Loucy (cell line): ENCODE results near the gene SLX9.

Experiments
- H2AFZ ChIP-seq: fragments of 200-600 bp; sonication (generic); 2 replicates; pipeline ENCODE4 v1.6.0; 2016; ENCODE audit warnings: antibody characterized with exemption, mild to moderate bottlenecking, low read length, moderate library complexity
- H3F3A ChIP-seq: fragments of 200-600 bp; 2 replicates; pipeline ENCODE4 v1.6.0; 2016; ENCODE audit warnings: antibody characterized with exemption, low read depth, mild to moderate bottlenecking
- H3K27me3 ChIP-seq: fragments of 200-600 bp; sonication (generic); 2 replicates; pipeline ENCODE4 v1.6.1; 2014; ENCODE audit warnings: low read length, mild to moderate bottlenecking; ENCODE audit not compliant: insufficient read depth, poor library complexity, severe bottlenecking
- H3K36me3 ChIP-seq: fragments of 200-600 bp; sonication (generic); 2 replicates; pipeline ENCODE4 v1.6.1; 2016; ENCODE audit warnings: low read length; ENCODE audit not compliant: insufficient read depth
- H3K4me1 ChIP-seq: fragments of 200-600 bp; sonication (generic); 2 replicates; pipeline ENCODE4 v1.5.1; 2014; ENCODE audit warnings: low read length, mild to moderate bottlenecking; ENCODE audit not compliant: insufficient read depth, poor library complexity, severe bottlenecking
- H3K4me2 ChIP-seq: fragments of 200-600 bp; sonication (generic); 2 replicates; pipeline ENCODE4 v1.6.0; 2014; ENCODE audit warnings: antibody characterized with exemption, low read length, low read depth, mild to moderate bottlenecking; ENCODE audit not compliant: poor library complexity, severe bottlenecking
- H3K4me3 ChIP-seq: fragments of 200-600 bp; sonication (generic); 2 replicates; pipeline ENCODE4 v1.5.1; 2014; ENCODE audit warnings: low read length, mild to moderate bottlenecking, mixed read lengths; ENCODE audit not compliant: poor library complexity, severe bottlenecking
- H3K79me2 ChIP-seq: fragments of 200-600 bp; sonication (generic); 2 replicates; pipeline ENCODE4 v1.6.1; 2014; ENCODE audit warnings: low read length; ENCODE audit not compliant: insufficient read depth
- H3K9ac ChIP-seq: fragments of 200-600 bp; sonication (generic); 2 replicates; pipeline ENCODE4 v1.6.0; 2014; ENCODE audit warnings: mild to moderate bottlenecking, low read depth, low read length, moderate library complexity; ENCODE audit not compliant: poor library complexity, severe bottlenecking
- H3K9me2 ChIP-seq: fragments of 200-600 bp; sonication (generic); replicated peaks from 2 replicates; pipeline ENCODE4 v1.6.1; 2016; ENCODE audit warnings: low read depth, low read length, mixed read lengths
- H3K9me3 ChIP-seq: fragments of 200-600 bp; sonication (generic); 2 replicates; pipeline ENCODE4 v1.6.1; 2014; ENCODE audit warnings: mild to moderate bottlenecking, antibody characterized with exemption, low read length, low read depth; ENCODE audit not compliant: insufficient read depth
- H4K20me1 ChIP-seq: fragments of 200-600 bp; sonication (generic); 2 replicates; pipeline ENCODE4 v1.6.0; 2014; ENCODE audit warnings: antibody characterized with exemption, low read length, mild to moderate bottlenecking; ENCODE audit not compliant: insufficient read depth, poor library complexity, severe bottlenecking
- CTCF ChIP-seq: fragments of 200-600 bp; sonication (generic); conservative IDR thresholded peaks from 2 replicates; pipeline ENCODE4 v1.5.1; 2014; ENCODE audit warnings: mild to moderate bottlenecking, antibody characterized with exemption, low read length
- EZH2phosphoT487 ChIP-seq: fragments of 200-600 bp; IDR thresholded peaks from 2 replicates; pipeline ENCODE4 v1.6.1; 2018; ENCODE audit warnings: antibody characterized with exemption, mild to moderate bottlenecking, moderate library complexity, borderline replicate concordance

SLX9 gene

GRCh38 chr21:44979687-44980561 is 40.1 kb downstream of the SLX9 start:
- Histone ChIP-seq H3K36me3 (peaks cover 9% of the 10 kb centered on the region; the same call in 1 of the 2 replicates), H3K9me3 (no peaks in the 10 kb centered on the region), H3F3A (no peaks in the 10 kb centered on the region), H2AFZ (no peak overlapping the region), H3K79me2 (no peaks in the 10 kb centered on the region), H4K20me1 (no peaks in the 10 kb centered on the region), H3K27me3 (no peaks in the 10 kb centered on the region), H3K4me3 (no peak overlapping the region), H3K9ac (no peak overlapping the region), H3K4me2 (no peak overlapping the region), H3K9me2 (no peaks in the 10 kb centered on the region), H3K4me1 (no peaks in the 10 kb centered on the region)
- TF ChIP-seq EZH2phosphoT487: no peak
- no peak for TF ChIP-seq CTCF

- no peak overlapping the region for H3K4me3 ChIP-seq
These were observed 41.0 kb downstream of the SLX9 start for GRCh38 chr21:44980562-44981489.

More at GRCh38 chr21:44980562-44981489, 41.0 kb downstream of the SLX9 start:
- Histone ChIP-seq H3K9me3 (no peaks in the 10 kb centered on the region), H2AFZ (no peak overlapping the region), H3K27me3 (no peaks in the 10 kb centered on the region), H3K79me2 (no peaks in the 10 kb centered on the region), H3K4me2 (no peak overlapping the region), H3F3A (no peaks in the 10 kb centered on the region), H4K20me1 (no peaks in the 10 kb centered on the region), H3K36me3 (peaks cover 6% of the 10 kb centered on the region; the same call in 1 of the 2 replicates), H3K9me2 (no peaks in the 10 kb centered on the region), H3K9ac (no peak overlapping the region), H3K4me1 (no peaks in the 10 kb centered on the region)
- TF ChIP-seq EZH2phosphoT487 (no peak), CTCF (no peak)
